H1 (cell line): ENCODE results near the gene LPP. TPM values are rescaled to one million over a fixed set of nuclear protein-coding genes. Genes with fewer than 3 reads are reported as not detected.

ENCODE experiments used
- CTCF ChIA-PET: fragments of 300-600 bp; sonication (Branson Sonifier 250); formaldehyde crosslinking; loops from one replicate; lab custom pipeline; 2021; ENCODE audit not compliant: partially characterized antibody; lab: Charles Lee
- POLR2A ChIA-PET: fragments of 300-600 bp; sonication (Branson Sonifier 250); formaldehyde crosslinking; loops from one replicate; lab custom pipeline; 2021; ENCODE audit warnings: inconsistent platforms; ENCODE audit not compliant: partially characterized antibody; lab: Charles Lee
- DNase-seq, 2 experiments: peaks; one replicate each; pipeline versions ENCODE4 v3.0.0 to v3.0.0-alpha.2; 2010 to 2022; ENCODE audit warnings: low spot score in 2 of 2, low read depth in 1 of 2, mixed read lengths in 1 of 2
- FAIRE-seq: peaks from 2 replicates; lab custom pipeline; 2011; peaks lifted over from hg19 to GRCh38; lab: Jason Lieb, UNC
- H2AFZ ChIP-seq: 2 replicates; pipeline ENCODE4 v1.8.1; 2012; ENCODE audit warnings: low read length, inconsistent platforms
- H2AK5ac ChIP-seq: 2 replicates; pipeline ENCODE4 v1.6.1; 2013; ENCODE audit warnings: low read depth, low read length
- H2BK120ac ChIP-seq: replicated peaks from 2 replicates; pipeline ENCODE3; 2013; ENCODE audit warnings: low read depth, low read length, inconsistent platforms
- H2BK12ac ChIP-seq: 2 replicates; pipeline ENCODE4 v1.6.1; 2013; ENCODE audit warnings: low read depth, low read length
- H2BK15ac ChIP-seq: 2 replicates; pipeline ENCODE4 v1.6.1; 2013; ENCODE audit warnings: low read length
- H2BK20ac ChIP-seq: 2 replicates; pipeline ENCODE4 v1.6.1; 2013; ENCODE audit warnings: low read length
- H2BK5ac ChIP-seq: 2 replicates; pipeline ENCODE4 v1.6.1; 2013; ENCODE audit warnings: low read depth, low read length
- H3K14ac ChIP-seq: 2 replicates; pipeline ENCODE4 v1.6.1; 2013; ENCODE audit warnings: inconsistent platforms; ENCODE audit not compliant: insufficient read length
- H3K18ac ChIP-seq: 2 replicates; pipeline ENCODE4 v1.6.1; 2013; ENCODE audit warnings: low read length; ENCODE audit errors: extremely low read depth
- H3K23ac ChIP-seq: 2 replicates; pipeline ENCODE4 v1.6.1; 2013; ENCODE audit warnings: inconsistent platforms; ENCODE audit not compliant: insufficient read length
- H3K23me2 ChIP-seq: 2 replicates; pipeline ENCODE4 v1.6.1; 2013; ENCODE audit warnings: low read depth, low read length
- H3K27ac ChIP-seq: 2 replicates; pipeline ENCODE4 v1.6.1; 2011; ENCODE audit warnings: low read depth, low read length, inconsistent platforms
- H3K27me3 ChIP-seq, 4 experiments: replicated peaks in 1 of 4; 1 replicate in 1 of 4; 2 replicates in 3 of 4; pipeline versions ENCODE4 v1.6.1 to v1.8.1; 2011 to 2013; ENCODE audit warnings: low read length in 3 of 4, mild to moderate bottlenecking in 3 of 4, inconsistent platforms in 2 of 4, mixed read lengths in 2 of 4, moderate library complexity in 1 of 4; ENCODE audit not compliant: control insufficient read depth in 3 of 4, insufficient read depth in 3 of 4; ENCODE audit errors: extremely low read depth in 1 of 4
- H3K36me3 ChIP-seq, 4 experiments: 2 replicates each; pipeline versions ENCODE4 v1.6.1 to v1.8.1; 2011 to 2013; ENCODE audit warnings: mild to moderate bottlenecking in 4 of 4, low read length in 3 of 4, moderate library complexity in 2 of 4, control low read depth in 1 of 4, inconsistent platforms in 1 of 4; ENCODE audit not compliant: insufficient read depth in 4 of 4, control insufficient read depth in 2 of 4
- H3K4ac ChIP-seq: replicated peaks from 2 replicates; pipeline ENCODE3; 2013; ENCODE audit warnings: low read length, low read depth, mixed read lengths, inconsistent platforms; ENCODE audit not compliant: insufficient read length
- H3K4me1 ChIP-seq, 4 experiments: replicated peaks in 1 of 4; 1 replicate in 1 of 4; 2 replicates in 3 of 4; pipeline versions ENCODE4 v1.6.1 to v1.8.1; 2011 to 2013; ENCODE audit warnings: low read length in 3 of 4, inconsistent platforms in 2 of 4, mixed read lengths in 1 of 4; ENCODE audit not compliant: insufficient read depth in 4 of 4, control insufficient read depth in 3 of 4
- H3K4me2 ChIP-seq, 2 experiments: 2 replicates each; pipeline versions ENCODE4 v1.6.1 to v1.8.1; 2011 to 2013; ENCODE audit warnings: low read depth in 2 of 2, low read length in 2 of 2, control low read depth in 1 of 2, inconsistent platforms in 1 of 2, mild to moderate bottlenecking in 1 of 2; ENCODE audit not compliant: insufficient read depth in 1 of 2
- H3K4me3 ChIP-seq, 4 experiments: fragments of 200-600, 300-600 bp in 1 of 4; sonication (generic), shearing (Covaris generic), sonication (Bioruptor Twin) in 1 of 4; 2 replicates each; pipeline versions ENCODE4 v1.5.1 to v1.8.1; 2011 to 2016; ENCODE audit warnings: low read length in 4 of 4, low read depth in 3 of 4, control low read depth in 2 of 4, inconsistent platforms in 2 of 4, mild to moderate bottlenecking in 2 of 4, mixed read lengths in 1 of 4, moderate library complexity in 1 of 4; ENCODE audit not compliant: insufficient read depth in 2 of 4; ENCODE audit errors: extremely low read depth in 1 of 4
- H3K56ac ChIP-seq: replicated peaks from 2 replicates; pipeline ENCODE3; 2013; ENCODE audit warnings: low read depth, mild to moderate bottlenecking, mixed read lengths, low read length, inconsistent platforms; ENCODE audit not compliant: insufficient read length
- H3K79me1 ChIP-seq: 2 replicates; pipeline ENCODE4 v1.6.1; 2013; ENCODE audit warnings: low read depth, low read length, control low read depth
- H3K79me2 ChIP-seq, 2 experiments: 2 replicates each; pipeline versions ENCODE4 v1.6.1 to v1.8.1; 2012 to 2013; ENCODE audit warnings: low read length in 2 of 2, mild to moderate bottlenecking in 2 of 2, inconsistent platforms in 1 of 2; ENCODE audit not compliant: insufficient read depth in 2 of 2, control insufficient read depth in 1 of 2
- H3K9ac ChIP-seq, 4 experiments: replicated peaks in 1 of 4; 1 replicate in 1 of 4; 2 replicates in 3 of 4; pipeline versions ENCODE4 v1.6.1 to v1.8.1; 2011 to 2013; ENCODE audit warnings: low read depth in 3 of 4, low read length in 3 of 4, control low read depth in 2 of 4, mild to moderate bottlenecking in 2 of 4, moderate library complexity in 2 of 4, inconsistent platforms in 1 of 4; ENCODE audit errors: extremely low read depth in 1 of 4
- H3K9me3 ChIP-seq, 2 experiments: 2 replicates each; pipeline versions ENCODE4 v1.6.1 to v1.8.1; 2012 to 2013; ENCODE audit warnings: mild to moderate bottlenecking in 2 of 2, moderate library complexity in 2 of 2, control low read depth in 1 of 2, inconsistent platforms in 1 of 2, low read depth in 1 of 2, low read length in 1 of 2, mixed read lengths in 1 of 2; ENCODE audit not compliant: insufficient read depth in 2 of 2
- H4K20me1 ChIP-seq, 2 experiments: replicated peaks in 1 of 2; 2 replicates each; pipeline versions ENCODE3 to v1.8.1; 2011 to 2013; ENCODE audit warnings: inconsistent platforms in 2 of 2, low read length in 2 of 2, mild to moderate bottlenecking in 1 of 2; ENCODE audit not compliant: insufficient read depth in 2 of 2, control insufficient read depth in 1 of 2
- H4K5ac ChIP-seq: 2 replicates; pipeline ENCODE4 v1.6.1; 2013; ENCODE audit warnings: low read length, low read depth, mixed read lengths, inconsistent platforms; ENCODE audit not compliant: insufficient read length
- H4K8ac ChIP-seq: 2 replicates; pipeline ENCODE4 v1.8.0; 2013; ENCODE audit warnings: mild to moderate bottlenecking, moderate library complexity, low read length, inconsistent platforms; ENCODE audit not compliant: insufficient read depth; ENCODE audit errors: extremely low read depth
- H4K91ac ChIP-seq: replicated peaks from 2 replicates; pipeline ENCODE3; 2013; ENCODE audit warnings: low read length, mixed read lengths, inconsistent platforms; ENCODE audit not compliant: insufficient read length
- ASH2L ChIP-seq: fragments of 200-600, 300-600 bp; sonication (generic); IDR thresholded peaks from one replicate; pipeline ENCODE4 v1.7.1; 2017; ENCODE audit warnings: low read length
- BRCA1 ChIP-seq: IDR thresholded peaks from 2 replicates; pipeline ENCODE4 v1.6.1; 2012; ENCODE audit warnings: low read depth, low read length, improper control_type of control experiment
- EP300 ChIP-seq, 2 experiments: IDR thresholded peaks; 1 replicate in 1 of 2; 2 replicates in 1 of 2; pipeline ENCODE4 v1.6.1; 2011 to 2012; ENCODE audit warnings: low read depth in 2 of 2, low read length in 2 of 2, mild to moderate bottlenecking in 2 of 2, borderline replicate concordance in 1 of 2, inconsistent platforms in 1 of 2, moderate library complexity in 1 of 2
- FOSL1 ChIP-seq: IDR thresholded peaks from 2 replicates; pipeline ENCODE4 v1.6.1; 2011; ENCODE audit warnings: mild to moderate bottlenecking, low read depth, low read length, moderate library complexity; ENCODE audit not compliant: insufficient read depth
- KDM4A ChIP-seq: IDR thresholded peaks from one replicate; pipeline ENCODE4 v1.7.1; 2012; ENCODE audit warnings: low read depth, mild to moderate bottlenecking, moderate library complexity, low read length, inconsistent platforms; ENCODE audit not compliant: severe bottlenecking
- NRF1 ChIP-seq: IDR thresholded peaks from 2 replicates; pipeline ENCODE4 v1.6.1; 2011; ENCODE audit warnings: mild to moderate bottlenecking, low read depth, low read length, improper control_type of control experiment
- RAD21 ChIP-seq, 2 experiments: IDR thresholded peaks in 1 of 2; conservative IDR thresholded peaks in 1 of 2; 2 replicates each; pipeline ENCODE4 v1.6.1; 2011; ENCODE audit warnings: low read depth in 2 of 2, low read length in 2 of 2, improper control_type of control experiment in 1 of 2, inconsistent platforms in 1 of 2, mild to moderate bottlenecking in 1 of 2, moderate library complexity in 1 of 2
- SRF ChIP-seq: IDR thresholded peaks from 2 replicates; pipeline ENCODE4 v1.6.1; 2011; ENCODE audit warnings: mild to moderate bottlenecking, low read depth, low read length, moderate library complexity
- TEAD4 ChIP-seq: IDR thresholded peaks from 2 replicates; pipeline ENCODE4 v1.6.1; 2012; ENCODE audit warnings: low read depth, low read length, inconsistent platforms, mixed read lengths
- WGBS, 2 experiments: shearing (Covaris generic) in 1 of 2; methylation state at CpG; one replicate each; pipeline versions ENCODE4 v1.1.6 to v1.1.7; 2013 to 2015; ENCODE audit warnings: low lambda C conversion rate in 2 of 2, mixed read lengths in 2 of 2, inconsistent platforms in 1 of 2, low coverage in 1 of 2, missing lambda C conversion rate in 1 of 2; ENCODE audit not compliant: insufficient replicate concordance in 2 of 2, insufficient coverage in 1 of 2, insufficient read length in 1 of 2; ENCODE audit errors: extremely low coverage in 1 of 2, missing lambda C conversion rate in 1 of 2; 5-methylcytosine and 5-hydroxymethylcytosine counted together
- polyA plus RNA-seq, 7 experiments: library from polyadenylated mRNA; depleted of rRNA in 3 of 7; stranded (reverse) in 5 of 7; unstranded in 2 of 7; fragments of >200 nt in 5 of 7; fragments of 200-250 nt in 2 of 7; gene quantifications; 1 replicate in 5 of 7; 2 replicates in 1 of 7; 4 replicates in 1 of 7; pipeline versions ENCODE4 v1.2.1 to v1.2.3, GENCODE V29; 2011 to 2013; ENCODE audit warnings: missing spikeins in 2 of 7, mixed read lengths in 2 of 7
- total RNA-seq: library from RNA; stranded (reverse); fragmentation: NEBNext Ultra II Directional; extraction: Animal tissue kit (Norgen Biotek cat#: 25700); gene quantifications from 2 replicates; pipeline ENCODE4 v1.2.1, GENCODE V29; 2021
- TF ChIP-seq, protein P1 (sequence below): IDR thresholded peaks from 2 replicates; pipeline ENCODE4 v1.6.1; 2012; ENCODE audit warnings: inconsistent platforms
- TF ChIP-seq, protein P2 (sequence below): IDR thresholded peaks from 2 replicates; pipeline ENCODE4 v1.6.1; 2012; ENCODE audit warnings: low read length, inconsistent platforms

The LPP gene
- total and polyA plus RNA-seq, 2 of the 8 experiments (the other 6 are each of a cell fraction or from before 2014, with no cell fraction given) = 10.0 to 53.3 TPM

- no peaks in the 10 kb centered on the region for H4K20me1 ChIP-seq
- no peak for FAIRE-seq
- TF ChIP-seq KDM4A (no peak), EP300 (IDR thresholded peaks at IDR 0.05; ENCODE audit: borderline replicate concordance in 1 of 2, low read depth in 2 of 2, low read length in 2 of 2) (no peak), SRF (no peak), TEAD4 (no peak), RAD21 (IDR thresholded peaks at IDR 0.05 in 1 of 2, conservative IDR thresholded peaks at IDR 0.05 in 1 of 2; ENCODE audit: low read depth in 2 of 2, low read length in 2 of 2) (no peak), FOSL1 (no peak), BRCA1 (no peak), ASH2L (no peak), NRF1 (no peak)
- TF ChIP-seq, protein P1, sequence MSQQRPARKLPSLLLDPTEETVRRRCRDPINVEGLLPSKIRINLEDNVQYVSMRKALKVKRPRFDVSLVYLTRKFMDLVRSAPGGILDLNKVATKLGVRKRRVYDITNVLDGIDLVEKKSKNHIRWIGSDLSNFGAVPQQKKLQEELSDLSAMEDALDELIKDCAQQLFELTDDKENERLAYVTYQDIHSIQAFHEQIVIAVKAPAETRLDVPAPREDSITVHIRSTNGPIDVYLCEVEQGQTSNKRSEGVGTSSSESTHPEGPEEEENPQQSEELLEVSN = no peak
- TF ChIP-seq, protein P2, sequence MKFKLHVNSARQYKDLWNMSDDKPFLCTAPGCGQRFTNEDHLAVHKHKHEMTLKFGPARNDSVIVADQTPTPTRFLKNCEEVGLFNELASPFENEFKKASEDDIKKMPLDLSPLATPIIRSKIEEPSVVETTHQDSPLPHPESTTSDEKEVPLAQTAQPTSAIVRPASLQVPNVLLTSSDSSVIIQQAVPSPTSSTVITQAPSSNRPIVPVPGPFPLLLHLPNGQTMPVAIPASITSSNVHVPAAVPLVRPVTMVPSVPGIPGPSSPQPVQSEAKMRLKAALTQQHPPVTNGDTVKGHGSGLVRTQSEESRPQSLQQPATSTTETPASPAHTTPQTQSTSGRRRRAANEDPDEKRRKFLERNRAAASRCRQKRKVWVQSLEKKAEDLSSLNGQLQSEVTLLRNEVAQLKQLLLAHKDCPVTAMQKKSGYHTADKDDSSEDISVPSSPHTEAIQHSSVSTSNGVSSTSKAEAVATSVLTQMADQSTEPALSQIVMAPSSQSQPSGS = no peak
These were observed 781.0 kb downstream of the LPP start for GRCh38 chr3:188934989-188935388.

More at GRCh38 chr3:188934989-188935388, 781.0 kb downstream of the LPP start:
- Histone ChIP-seq H2BK5ac (no peak overlapping the region), H3K9me3 (no peaks in the 10 kb centered on the region), H3K79me2 (no peaks in the 10 kb centered on the region), H2AFZ (no peak overlapping the region), H4K91ac (no peak overlapping the region), H3K36me3 (no peaks in the 10 kb centered on the region), H3K27me3 (no peaks in the 10 kb centered on the region), H2BK12ac (no peak overlapping the region), H3K4me3 (no peak overlapping the region), H3K9ac (no peak overlapping the region), H4K5ac (no peak overlapping the region), H3K23me2 (no peaks in the 10 kb centered on the region), H4K8ac (no peak overlapping the region), H3K27ac (no peak overlapping the region), H3K56ac (no peak overlapping the region), H2AK5ac (no peak overlapping the region), H2BK15ac (no peak overlapping the region), H2BK20ac (no peak overlapping the region), H3K4me1 (peaks cover 0 to 4% (median 0%) of the 10 kb centered on the region in 4 experiments; a peak in 3 of 7 replicates), H3K23ac (no peak overlapping the region), H3K79me1 (no peaks in the 10 kb centered on the region), H3K4ac (no peak overlapping the region), H3K14ac (no peak overlapping the region), H2BK120ac (no peak overlapping the region), H3K18ac (no peak overlapping the region), H3K4me2 (no peak overlapping the region)
- ChIA-PET CTCF (interaction anchor here (0.8 to 6.3 kb wide), 7 partner anchors 12 to 187 kb away, joined by 3 to 71 read pairs (median 3); no protein-coding TSS in a partner anchor), POLR2A (interaction anchor here (1.6 kb wide), 1 partner anchor 13 kb away, joined by 4 read pairs; no protein-coding TSS in a partner anchor)
- no peak for DNase-seq
- WGBS, 2 experiments = 90% methylated on average over 5 of the region's 5 CpGs; no CpG with 5 or more reads in 1 of the 2 experiments
